ENCODE results near the gene KIAA0040.

The KIAA0040 gene

GRCh38 chr1:175217721-175218531, 25.4 kb upstream of the KIAA0040 start:
- WGBS, 2 experiments (ENCODE audit: insufficient coverage in 2 of 2): 80 to 89% methylated on average over 4 to 5 of the region's 10 CpGs
- no peak overlapping the region for H3K27ac ChIP-seq (ENCODE audit: low read depth, low read length, severe bottlenecking)
- no peaks in the 10 kb centered on the region for H3K9me3 ChIP-seq (ENCODE audit: control insufficient read depth, low read length)
- no peaks in the 10 kb centered on the region for H3K36me3 ChIP-seq (ENCODE audit: control insufficient read depth, insufficient read depth, low read length)
- peaks cover 21% of the 10 kb centered on the region for H3K4me1 ChIP-seq (ENCODE audit: control insufficient read depth, insufficient read depth, low read length, poor library complexity, severe bottlenecking)
- H3K4me3 ChIP-seq (ENCODE audit: extremely low read depth, insufficient read depth, low read length, poor library complexity, severe bottlenecking): no peak overlapping the region

- WGBS, 2 experiments (ENCODE audit: insufficient coverage in 2 of 2): no CpG with 5 or more reads among the region's 2 CpGs
- Histone ChIP-seq H3K4me1 (ENCODE audit: control insufficient read depth, insufficient read depth, low read length, poor library complexity, severe bottlenecking) (peaks cover 11% of the 10 kb centered on the region), H3K36me3 (ENCODE audit: control insufficient read depth, insufficient read depth, low read length) (no peaks in the 10 kb centered on the region), H3K27ac (ENCODE audit: low read depth, low read length, severe bottlenecking) (no peak overlapping the region), H3K4me3 (ENCODE audit: extremely low read depth, insufficient read depth, low read length, poor library complexity, severe bottlenecking) (no peak overlapping the region), H3K9me3 (ENCODE audit: control insufficient read depth, low read length) (no peaks in the 10 kb centered on the region)
Measured at GRCh38 chr1:175216444-175216843, 23.9 kb upstream of the KIAA0040 start.

GRCh38 chr1:175211656-175212055, 19.1 kb upstream of the KIAA0040 start:
- WGBS, 2 experiments (ENCODE audit: insufficient coverage in 2 of 2): 80 to 83% methylated on average over 1 of the region's 1 CpG
- Histone ChIP-seq H3K9me3 (ENCODE audit: control insufficient read depth, low read length) (no peaks in the 10 kb centered on the region), H3K4me3 (ENCODE audit: extremely low read depth, insufficient read depth, low read length, poor library complexity, severe bottlenecking) (no peak overlapping the region), H3K36me3 (ENCODE audit: control insufficient read depth, insufficient read depth, low read length) (no peaks in the 10 kb centered on the region), H3K4me1 (ENCODE audit: control insufficient read depth, insufficient read depth, low read length, poor library complexity, severe bottlenecking) (no peaks in the 10 kb centered on the region), H3K27ac (ENCODE audit: low read depth, low read length, severe bottlenecking) (no peak overlapping the region)

- H3K27ac ChIP-seq (ENCODE audit: low read depth, low read length, severe bottlenecking): no peak overlapping the region
- H3K4me3 ChIP-seq (ENCODE audit: extremely low read depth, insufficient read depth, low read length, poor library complexity, severe bottlenecking): no peak overlapping the region
- H3K4me1 ChIP-seq (ENCODE audit: control insufficient read depth, insufficient read depth, low read length, poor library complexity, severe bottlenecking): no peaks in the 10 kb centered on the region
- H3K36me3 ChIP-seq (ENCODE audit: control insufficient read depth, insufficient read depth, low read length): no peaks in the 10 kb centered on the region
- no peaks in the 10 kb centered on the region for H3K9me3 ChIP-seq (ENCODE audit: control insufficient read depth, low read length)
- 79% methylated on average over 2 of the region's 4 CpGs; no CpG with 5 or more reads in 1 of the 2 experiments for WGBS, 2 experiments (ENCODE audit: insufficient coverage in 2 of 2)
Measured at GRCh38 chr1:175210744-175211143, 18.2 kb upstream of the KIAA0040 start.

GRCh38 chr1:175209493-175209921, 16.9 kb upstream of the KIAA0040 start:
- no peaks in the 10 kb centered on the region for H3K4me1 ChIP-seq (ENCODE audit: control insufficient read depth, insufficient read depth, low read length, poor library complexity, severe bottlenecking)
- no peak overlapping the region for H3K4me3 ChIP-seq (ENCODE audit: extremely low read depth, insufficient read depth, low read length, poor library complexity, severe bottlenecking)
- no peaks in the 10 kb centered on the region for H3K9me3 ChIP-seq (ENCODE audit: control insufficient read depth, low read length)
- no peaks in the 10 kb centered on the region for H3K36me3 ChIP-seq (ENCODE audit: control insufficient read depth, insufficient read depth, low read length)
- H3K27ac ChIP-seq (ENCODE audit: low read depth, low read length, severe bottlenecking): no peak overlapping the region
- WGBS, 2 experiments (ENCODE audit: insufficient coverage in 2 of 2): 100% methylated on average over 1 of the region's 1 CpG

- Histone ChIP-seq H3K4me3 (ENCODE audit: extremely low read depth, insufficient read depth, low read length, poor library complexity, severe bottlenecking) (no peak overlapping the region), H3K4me1 (ENCODE audit: control insufficient read depth, insufficient read depth, low read length, poor library complexity, severe bottlenecking) (no peaks in the 10 kb centered on the region), H3K27ac (ENCODE audit: low read depth, low read length, severe bottlenecking) (no peak overlapping the region), H3K36me3 (ENCODE audit: control insufficient read depth, insufficient read depth, low read length) (no peaks in the 10 kb centered on the region), H3K9me3 (ENCODE audit: control insufficient read depth, low read length) (no peaks in the 10 kb centered on the region)
- 68 to 76% methylated on average over 3 to 6 of the region's 6 CpGs for WGBS, 2 experiments (ENCODE audit: insufficient coverage in 2 of 2)
Measured at GRCh38 chr1:175208773-175209492, 16.4 kb upstream of the KIAA0040 start.

- WGBS, 2 experiments (ENCODE audit: insufficient coverage in 2 of 2): 67% methylated on average over 1 of the region's 2 CpGs; no CpG with 5 or more reads in 1 of the 2 experiments
- Histone ChIP-seq H3K4me1 (ENCODE audit: control insufficient read depth, insufficient read depth, low read length, poor library complexity, severe bottlenecking) (no peaks in the 10 kb centered on the region), H3K9me3 (ENCODE audit: control insufficient read depth, low read length) (no peaks in the 10 kb centered on the region), H3K27ac (ENCODE audit: low read depth, low read length, severe bottlenecking) (no peak overlapping the region), H3K4me3 (ENCODE audit: extremely low read depth, insufficient read depth, low read length, poor library complexity, severe bottlenecking) (no peak overlapping the region), H3K36me3 (ENCODE audit: control insufficient read depth, insufficient read depth, low read length) (no peaks in the 10 kb centered on the region)
Measured at GRCh38 chr1:175207971-175208370, 15.4 kb upstream of the KIAA0040 start.

- Histone ChIP-seq H3K36me3 (ENCODE audit: control insufficient read depth, insufficient read depth, low read length) (no peaks in the 10 kb centered on the region), H3K4me3 (ENCODE audit: extremely low read depth, insufficient read depth, low read length, poor library complexity, severe bottlenecking) (no peak overlapping the region), H3K27ac (ENCODE audit: low read depth, low read length, severe bottlenecking) (no peak overlapping the region), H3K9me3 (ENCODE audit: control insufficient read depth, low read length) (no peaks in the 10 kb centered on the region), H3K4me1 (ENCODE audit: control insufficient read depth, insufficient read depth, low read length, poor library complexity, severe bottlenecking) (peaks cover under 1% of the 10 kb centered on the region)
Measured at GRCh38 chr1:175206687-175207086, 14.1 kb upstream of the KIAA0040 start.

- Histone ChIP-seq H3K9me3 (ENCODE audit: control insufficient read depth, low read length) (no peaks in the 10 kb centered on the region), H3K27ac (ENCODE audit: low read depth, low read length, severe bottlenecking) (no peak overlapping the region), H3K4me3 (ENCODE audit: extremely low read depth, insufficient read depth, low read length, poor library complexity, severe bottlenecking) (no peak overlapping the region), H3K36me3 (ENCODE audit: control insufficient read depth, insufficient read depth, low read length) (no peaks in the 10 kb centered on the region), H3K4me1 (ENCODE audit: control insufficient read depth, insufficient read depth, low read length, poor library complexity, severe bottlenecking) (peaks cover 13% of the 10 kb centered on the region)
- WGBS, 2 experiments (ENCODE audit: insufficient coverage in 2 of 2): 60 to 100% methylated on average over 1 to 2 of the region's 2 CpGs
Measured at GRCh38 chr1:175204330-175204729, 11.8 kb upstream of the KIAA0040 start.

- peaks cover 13% of the 10 kb centered on the region for H3K4me1 ChIP-seq (ENCODE audit: control insufficient read depth, insufficient read depth, low read length, poor library complexity, severe bottlenecking)
- no peaks in the 10 kb centered on the region for H3K36me3 ChIP-seq (ENCODE audit: control insufficient read depth, insufficient read depth, low read length)
- 89 to 93% methylated on average over 4 to 5 of the region's 5 CpGs for WGBS, 2 experiments (ENCODE audit: insufficient coverage in 2 of 2)
- H3K9me3 ChIP-seq (ENCODE audit: control insufficient read depth, low read length): no peaks in the 10 kb centered on the region
- no peak overlapping the region for H3K27ac ChIP-seq (ENCODE audit: low read depth, low read length, severe bottlenecking)
- H3K4me3 ChIP-seq (ENCODE audit: extremely low read depth, insufficient read depth, low read length, poor library complexity, severe bottlenecking): no peak overlapping the region
Measured at GRCh38 chr1:175203570-175204068, 11.0 kb upstream of the KIAA0040 start.

Data from mesodermal cell (in vitro differentiated cells).